Measurements from ENCODE around the gene ZNF764.
"Not testable (repeated sequence)": the region's sequence is repeated elsewhere in the genome, so short reads cannot be mapped to it uniquely, and the experiment has no call there.

ZNF764 gene

GRCh38 chr16:30527635-30528178, 30.5 kb downstream of the ZNF764 start:
- DNase-seq (ENCODE audit: low spot score), result peak; percentile 72

- DNase-seq (ENCODE audit: low spot score), result peak; percentile 96
Observed at GRCh38 chr16:30526823-30527634, 31.1 kb downstream of the ZNF764 start.

- peak; percentile 28 for DNase-seq (ENCODE audit: low spot score)
Observed at GRCh38 chr16:30526137-30526822, 31.9 kb downstream of the ZNF764 start, which contains the start of gene ZNF768. Gene ZNF768, minus strand, starts transcription at chr16:30526566. Its CDS starts 153 bp downstream, at chr16:30526413.

- no peak for DNase-seq (ENCODE audit: low spot score)
Observed at GRCh38 chr16:30525844-30526136, 32.4 kb downstream of the ZNF764 start.

GRCh38 chr16:30524575-30525568, 33.3 kb downstream of the ZNF764 start:
- DNase-seq (ENCODE audit: low spot score), result no peak

- no peak for DNase-seq (ENCODE audit: low spot score)
Observed at GRCh38 chr16:30523768-30524574, 34.2 kb downstream of the ZNF764 start.

GRCh38 chr16:30522702-30523463, 35.3 kb downstream of the ZNF764 start:
- not testable (repeated sequence) for DNase-seq (ENCODE audit: low spot score)

- DNase-seq (ENCODE audit: low spot score), result no peak
Observed at GRCh38 chr16:30521873-30522641, 36.1 kb downstream of the ZNF764 start.

- DNase-seq (ENCODE audit: low spot score), result no peak
Observed at GRCh38 chr16:30521476-30521872, 36.7 kb downstream of the ZNF764 start.

GRCh38 chr16:30519120-30520049, 38.8 kb downstream of the ZNF764 start:
- DNase-seq (ENCODE audit: low spot score), result no peak

GRCh38 chr16:30518552-30518951, 39.6 kb downstream of the ZNF764 start:
- DNase-seq (ENCODE audit: low spot score), result no peak

- DNase-seq (ENCODE audit: low spot score), result no peak
Observed at GRCh38 chr16:30515275-30515674, 42.9 kb downstream of the ZNF764 start.

- no peak for DNase-seq (ENCODE audit: low spot score)
Observed at GRCh38 chr16:30511509-30511908, 46.7 kb downstream of the ZNF764 start.

- DNase-seq (ENCODE audit: low spot score), result no peak
Observed at GRCh38 chr16:30510376-30510938, 47.7 kb downstream of the ZNF764 start.

GRCh38 chr16:30509081-30509765, 49.0 kb downstream of the ZNF764 start:
- no peak for DNase-seq (ENCODE audit: low spot score)
